ENCODE measurements around the gene C11orf21.

The C11orf21 gene

GRCh38 chr11:2316963-2317244, 15.2 kb upstream of the C11orf21 start:
- no peak for DNase-seq (ENCODE audit: low read depth)
- no peak overlapping the region for H3K4me3 ChIP-seq (ENCODE audit: control insufficient read depth, low read depth, low read length)
- no peak for TF ChIP-seq CTCF (IDR thresholded peaks at IDR 0.05; ENCODE audit: control insufficient read depth, insufficient read depth, low read depth, low read length, missing control alignments)

- TF ChIP-seq CTCF (IDR thresholded peaks at IDR 0.05; ENCODE audit: control insufficient read depth, insufficient read depth, low read depth, low read length, missing control alignments), result no peak
These were observed 14.6 kb upstream of the C11orf21 start for GRCh38 chr11:2316169-2316962.

GRCh38 chr11:2315395-2316168, 13.9 kb upstream of the C11orf21 start:
- TF ChIP-seq CTCF (IDR thresholded peaks at IDR 0.05; ENCODE audit: control insufficient read depth, insufficient read depth, low read depth, low read length, missing control alignments), result no peak
- H3K4me3 ChIP-seq (ENCODE audit: control insufficient read depth, low read depth, low read length), result no peak overlapping the region
- DNase-seq (ENCODE audit: low read depth), result no peak

More at GRCh38 chr11:2316169-2316962, 14.6 kb upstream of the C11orf21 start:
- DNase-seq (ENCODE audit: low read depth), result no peak
- no peak overlapping the region for H3K4me3 ChIP-seq (ENCODE audit: control insufficient read depth, low read depth, low read length)

GRCh38 chr11:2314525-2315394, 13.0 kb upstream of the C11orf21 start:
- no peak overlapping the region for H3K4me3 ChIP-seq (ENCODE audit: control insufficient read depth, low read depth, low read length)
- DNase-seq (ENCODE audit: low read depth), result no peak
- TF ChIP-seq CTCF (IDR thresholded peaks at IDR 0.05; ENCODE audit: control insufficient read depth, insufficient read depth, low read depth, low read length, missing control alignments), result no peak

GRCh38 chr11:2314136-2314524, 12.4 kb upstream of the C11orf21 start:
- TF ChIP-seq CTCF (IDR thresholded peaks at IDR 0.05; ENCODE audit: control insufficient read depth, insufficient read depth, low read depth, low read length, missing control alignments), result no peak
- no peak for DNase-seq (ENCODE audit: low read depth)
- no peak overlapping the region for H3K4me3 ChIP-seq (ENCODE audit: control insufficient read depth, low read depth, low read length)
